Islet of Langerhans (tissue), 1 donor: ENCODE measurements around the gene SMDT1.
A peak's percentile ranks its signal among the peaks of the same experiment; 100 is the strongest.

Source experiments
- FAIRE-seq: peaks from one replicate; lab custom pipeline; 2011; peaks lifted over from hg19 to GRCh38; lab: Jason Lieb, UNC

Gene SMDT1

GRCh38 chr22:42079319-42080251, at the start of gene SMDT1:
SMDT1 (plus strand) TSS chr22:42079700; CDS start chr22:42079769, 69 bp downstream.
- FAIRE-seq: peak; percentile 98

GRCh38 chr22:42033263-42034181, 46.0 kb upstream of the SMDT1 start:
- FAIRE-seq: no peak

GRCh38 chr22:42035256-42035655, 44.2 kb upstream of the SMDT1 start:
- FAIRE-seq: no peak

- no peak for FAIRE-seq
These were observed 40.2 kb upstream of the SMDT1 start for GRCh38 chr22:42039271-42039670.

- no peak for FAIRE-seq
These were observed 37.7 kb upstream of the SMDT1 start for GRCh38 chr22:42041784-42042183.

GRCh38 chr22:42050641-42051180, 28.8 kb upstream of the SMDT1 start:
- FAIRE-seq: no peak

- FAIRE-seq: no peak
These were observed 26.7 kb upstream of the SMDT1 start for GRCh38 chr22:42052765-42053164.

- no peak for FAIRE-seq
These were observed 22.6 kb upstream of the SMDT1 start for GRCh38 chr22:42056757-42057511.

GRCh38 chr22:42060489-42060888, 19.0 kb upstream of the SMDT1 start:
- FAIRE-seq: no peak

- no peak for FAIRE-seq
These were observed 18.5 kb upstream of the SMDT1 start for GRCh38 chr22:42061041-42061440.

GRCh38 chr22:42062506-42063170, 16.9 kb upstream of the SMDT1 start:
- FAIRE-seq: no peak

GRCh38 chr22:42064629-42065028, 14.9 kb upstream of the SMDT1 start:
- no peak for FAIRE-seq

- no peak for FAIRE-seq
These were observed 13.9 kb upstream of the SMDT1 start for GRCh38 chr22:42065438-42066125.

- no peak for FAIRE-seq
These were observed 13.3 kb upstream of the SMDT1 start for GRCh38 chr22:42066126-42066761.

GRCh38 chr22:42066937-42067336, 12.6 kb upstream of the SMDT1 start:
- FAIRE-seq: no peak

GRCh38 chr22:42067671-42068251, 11.7 kb upstream of the SMDT1 start:
- no peak for FAIRE-seq

GRCh38 chr22:42068291-42068690, 11.2 kb upstream of the SMDT1 start:
- FAIRE-seq: no peak

- FAIRE-seq: no peak
These were observed 9.5 kb upstream of the SMDT1 start for GRCh38 chr22:42069801-42070516.
